ENCODE measurements around the gene FMN1.

DNA sequence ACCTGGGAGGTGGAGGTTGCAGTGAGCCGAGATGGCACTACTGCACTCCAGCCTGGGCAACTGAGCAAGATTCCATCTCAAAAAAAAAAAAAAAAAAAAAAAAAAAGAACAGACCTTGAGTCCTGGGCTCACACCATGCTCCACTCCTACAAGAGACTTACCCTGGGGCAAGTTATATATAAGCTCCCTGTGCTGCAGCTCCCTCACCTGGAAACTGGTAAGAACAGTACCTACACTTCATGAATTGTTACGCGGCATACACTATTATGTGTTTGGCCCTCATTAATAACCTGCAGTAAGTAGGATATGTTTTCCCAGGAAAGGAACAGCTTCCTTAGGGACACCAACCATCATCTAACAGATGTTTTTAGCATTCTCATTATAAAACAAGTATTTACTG lies 119.6 kb downstream of the FMN1 start:
- no peak for TF ChIP-seq POLR2A (IDR thresholded peaks at IDR 0.05; ENCODE audit: low read length)
- no peak for TF ChIP-seq CBX8 (IDR thresholded peaks at IDR 0.05)
- no peak for TF ChIP-seq HDAC2 (IDR thresholded peaks at IDR 0.05)
- TF ChIP-seq TP53 (CRISPR knock-in tag; IDR thresholded peaks at IDR 0.05): no peak
- TF ChIP-seq CEBPB (IDR thresholded peaks at IDR 0.05): no peak
- TF ChIP-seq ZNF302 (CRISPR knock-in tag; IDR thresholded peaks at IDR 0.05): no peak
- no peak for TF ChIP-seq RNF2 (IDR thresholded peaks at IDR 0.05; ENCODE audit: borderline replicate concordance, low read depth)
- no peak for TF ChIP-seq PHF8 (IDR thresholded peaks at IDR 0.05; ENCODE audit: borderline replicate concordance, low read depth)
- no peak for TF ChIP-seq CTCF (IDR thresholded peaks at IDR 0.05)
- TF ChIP-seq MAZ (IDR thresholded peaks at IDR 0.05; ENCODE audit: borderline replicate concordance, low read depth, low read length): no peak
- TF ChIP-seq CHD2 (IDR thresholded peaks at IDR 0.05; ENCODE audit: low read length, partially characterized antibody): no peak

Measured in A549 (cell line).